Activated naive CD8-positive, alpha-beta T cell treated with anti-CD3 and anti-CD28 coated beads for 36 hours (primary cell): ENCODE measurements around the gene PRICKLE4. TPM values are rescaled to one million over a fixed set of nuclear protein-coding genes. Genes with fewer than 3 reads are reported as not detected.

ENCODE experiments used
- DNase-seq: peaks from one replicate; pipeline ENCODE4 v3.0.0; 2021
- H3K27ac Mint-ChIP-seq: one replicate; pipeline ENCODE4 v1.8.0; 2022; ENCODE audit warnings: mild to moderate bottlenecking, moderate library complexity, mixed read lengths
- H3K27me3 Mint-ChIP-seq: one replicate; pipeline ENCODE4 v1.8.0; 2022; ENCODE audit warnings: mild to moderate bottlenecking, mixed read lengths
- H3K36me3 Mint-ChIP-seq: one replicate; pipeline ENCODE4 v1.8.0; 2021; ENCODE audit warnings: mild to moderate bottlenecking, mixed read lengths
- H3K4me1 Mint-ChIP-seq: one replicate; pipeline ENCODE4 v1.8.0; 2021; ENCODE audit warnings: mixed read lengths
- H3K4me3 Mint-ChIP-seq: one replicate; pipeline ENCODE4 v1.8.0; 2022; ENCODE audit warnings: mild to moderate bottlenecking, moderate library complexity, mixed read lengths
- H3K9me3 Mint-ChIP-seq: one replicate; pipeline ENCODE4 v1.8.0; 2022; ENCODE audit warnings: mixed read lengths
- total RNA-seq, 2 experiments: library from RNA; stranded (reverse); gene quantifications; one replicate each; pipeline ENCODE4 v1.2.3, GENCODE V29; 2021

The PRICKLE4 gene
- total RNA-seq, 2 experiments from 2014 or later: not detected

GRCh38 chr6:41740366-41741162 lies 40.0 kb upstream of the PRICKLE4 start:
- Mint-ChIP-seq H3K4me3 (no peak overlapping the region), H3K4me1 (peaks cover 3% of the 10 kb centered on the region), H3K27me3 (no peaks in the 10 kb centered on the region), H3K27ac (no peak overlapping the region), H3K9me3 (no peaks in the 10 kb centered on the region), H3K36me3 (no peaks in the 10 kb centered on the region)
- DNase-seq: no peak

- no peaks in the 10 kb centered on the region for H3K4me1 Mint-ChIP-seq
- H3K9me3 Mint-ChIP-seq: no peaks in the 10 kb centered on the region
- H3K27ac Mint-ChIP-seq: no peak overlapping the region
- H3K27me3 Mint-ChIP-seq: no peaks in the 10 kb centered on the region
- DNase-seq: no peak
- H3K36me3 Mint-ChIP-seq: no peaks in the 10 kb centered on the region
- no peak overlapping the region for H3K4me3 Mint-ChIP-seq
These were observed 38.7 kb upstream of the PRICKLE4 start for GRCh38 chr6:41741625-41742490.

DNA sequence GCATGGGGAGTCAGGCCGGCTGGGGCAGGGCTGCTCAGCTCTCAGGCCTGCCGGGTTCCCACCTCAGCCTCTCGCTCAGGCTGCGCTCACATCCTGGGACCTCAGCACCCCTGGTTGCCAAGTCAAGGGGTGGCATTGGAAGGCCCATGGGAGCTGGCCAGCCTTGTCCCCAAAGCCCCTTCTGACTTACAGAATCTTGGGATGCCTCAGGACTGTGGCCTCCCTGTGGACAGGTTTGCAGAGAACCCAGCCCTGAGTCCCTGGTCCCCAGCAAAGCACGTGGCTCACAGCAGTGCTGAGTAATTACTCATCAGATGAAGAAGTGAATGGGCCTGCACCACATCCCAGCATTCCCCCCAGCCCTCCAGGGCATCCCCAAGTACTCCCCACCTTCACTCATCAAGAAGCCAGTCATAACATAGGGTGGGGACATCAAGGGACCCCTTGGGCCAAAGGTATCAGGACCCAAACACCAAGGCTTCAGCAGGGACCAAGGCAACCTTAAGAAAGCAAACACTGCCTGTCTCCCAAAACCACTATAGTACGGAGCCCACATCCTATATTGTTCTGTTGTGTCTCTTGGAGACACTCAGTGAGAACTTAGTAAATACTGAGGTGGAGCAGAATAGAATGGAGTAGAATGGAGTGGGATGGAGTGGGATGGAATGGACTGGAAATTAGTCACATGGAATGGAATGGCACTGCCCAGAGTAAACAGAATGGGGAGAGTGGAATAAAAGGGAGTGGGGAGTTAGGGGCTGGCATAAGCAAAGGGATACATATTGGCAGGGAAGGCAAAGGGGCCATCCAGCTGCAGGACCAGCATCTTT lies 37.0 kb upstream of the PRICKLE4 start:
- Mint-ChIP-seq H3K4me3 (no peak overlapping the region), H3K27me3 (no peaks in the 10 kb centered on the region), H3K36me3 (no peaks in the 10 kb centered on the region), H3K9me3 (no peaks in the 10 kb centered on the region), H3K27ac (no peak overlapping the region), H3K4me1 (no peaks in the 10 kb centered on the region)
- DNase-seq: no peak

DNA sequence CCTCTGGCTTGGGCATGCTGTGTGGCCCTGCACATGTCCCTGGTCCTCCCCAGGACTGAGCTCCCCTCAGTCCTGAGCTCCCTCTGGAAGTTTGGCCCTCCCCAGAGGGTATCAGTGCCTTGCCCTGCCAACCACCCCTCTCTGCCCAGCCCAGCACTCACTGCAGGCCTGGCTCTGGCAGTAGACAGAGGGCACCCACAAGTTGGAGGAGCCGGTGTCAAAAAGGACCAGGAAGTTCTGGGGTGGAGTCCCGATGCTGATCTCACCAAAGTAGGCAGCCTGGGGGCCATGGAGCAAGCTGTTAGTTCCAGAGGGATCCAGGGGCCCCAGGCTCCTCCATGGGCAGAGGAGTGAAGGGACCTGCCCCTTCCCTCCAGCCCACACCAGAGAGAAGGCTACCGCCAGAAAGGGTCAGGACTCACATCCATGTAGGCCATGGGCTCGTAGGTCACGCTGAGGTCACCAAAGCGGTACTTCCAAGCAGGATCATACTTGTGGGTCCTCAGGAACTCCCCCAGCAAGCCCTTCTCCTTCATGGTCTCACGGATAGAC lies 36.3 kb upstream of the PRICKLE4 start:
- Mint-ChIP-seq H3K36me3 (no peaks in the 10 kb centered on the region), H3K27ac (no peak overlapping the region), H3K4me3 (no peak overlapping the region)

DNA sequence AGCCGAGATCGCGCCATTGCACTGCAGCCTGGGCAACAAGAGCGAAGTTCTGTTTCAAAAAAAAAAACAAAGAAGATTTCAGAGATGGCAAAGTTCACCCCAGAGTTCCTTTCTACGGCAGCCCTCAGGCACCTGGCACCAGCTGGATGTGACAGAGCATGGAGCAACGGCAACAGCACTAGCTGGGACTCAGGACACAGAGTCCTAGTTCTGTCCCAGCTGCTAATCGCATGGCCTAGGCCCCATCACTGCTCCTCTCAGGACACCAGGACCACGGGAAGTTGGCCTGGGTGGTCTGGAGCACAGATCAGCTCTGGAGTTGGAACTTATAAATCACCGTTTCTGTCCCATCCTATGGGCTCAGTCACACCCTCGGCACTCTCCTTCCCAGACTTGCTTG lies 34.5 kb upstream of the PRICKLE4 start:
- H3K27me3 Mint-ChIP-seq: no peaks in the 10 kb centered on the region
- H3K4me3 Mint-ChIP-seq: no peak overlapping the region
- no peaks in the 10 kb centered on the region for H3K36me3 Mint-ChIP-seq
- no peaks in the 10 kb centered on the region for H3K9me3 Mint-ChIP-seq
- H3K4me1 Mint-ChIP-seq: no peaks in the 10 kb centered on the region
- DNase-seq: no peak
- H3K27ac Mint-ChIP-seq: no peak overlapping the region

More for the DNA sequence above, 36.3 kb upstream of the PRICKLE4 start:
- no peaks in the 10 kb centered on the region for H3K9me3 Mint-ChIP-seq
- H3K4me1 Mint-ChIP-seq: no peaks in the 10 kb centered on the region
- no peaks in the 10 kb centered on the region for H3K27me3 Mint-ChIP-seq
- DNase-seq: no peak

- Mint-ChIP-seq H3K27me3 (no peaks in the 10 kb centered on the region), H3K4me1 (no peaks in the 10 kb centered on the region), H3K9me3 (no peaks in the 10 kb centered on the region), H3K4me3 (no peak within 1 kb of the TSS), H3K27ac (no peak within 1 kb of the TSS), H3K36me3 (no peaks in the 10 kb centered on the region)
- no peak for DNase-seq
These were observed 33.1 kb upstream of the PRICKLE4 start, which contains the start of gene PGC for GRCh38 chr6:41747256-41748101. Gene PGC, minus strand, starts transcription at chr6:41747397. Its CDS starts 63 bp downstream, at chr6:41747334.

GRCh38 chr6:41748102-41748477 lies 32.5 kb upstream of the PRICKLE4 start:
- H3K27ac Mint-ChIP-seq: no peak overlapping the region
- no peaks in the 10 kb centered on the region for H3K9me3 Mint-ChIP-seq
- H3K36me3 Mint-ChIP-seq: no peaks in the 10 kb centered on the region
- no peaks in the 10 kb centered on the region for H3K4me1 Mint-ChIP-seq
- no peak for DNase-seq
- no peaks in the 10 kb centered on the region for H3K27me3 Mint-ChIP-seq
- H3K4me3 Mint-ChIP-seq: no peak overlapping the region

GRCh38 chr6:41748542-41748941 lies 32.0 kb upstream of the PRICKLE4 start:
- DNase-seq: no peak
- H3K36me3 Mint-ChIP-seq: no peaks in the 10 kb centered on the region
- no peaks in the 10 kb centered on the region for H3K9me3 Mint-ChIP-seq
- H3K27ac Mint-ChIP-seq: no peak overlapping the region
- no peaks in the 10 kb centered on the region for H3K27me3 Mint-ChIP-seq
- H3K4me1 Mint-ChIP-seq: no peaks in the 10 kb centered on the region
- no peak overlapping the region for H3K4me3 Mint-ChIP-seq

- H3K4me1 Mint-ChIP-seq: no peaks in the 10 kb centered on the region
- no peaks in the 10 kb centered on the region for H3K36me3 Mint-ChIP-seq
- no peak overlapping the region for H3K27ac Mint-ChIP-seq
- H3K4me3 Mint-ChIP-seq: no peak overlapping the region
- no peak for DNase-seq
- peaks cover 2% of the 10 kb centered on the region for H3K27me3 Mint-ChIP-seq
- no peaks in the 10 kb centered on the region for H3K9me3 Mint-ChIP-seq
These were observed 30.2 kb upstream of the PRICKLE4 start for GRCh38 chr6:41750374-41750773.

DNA sequence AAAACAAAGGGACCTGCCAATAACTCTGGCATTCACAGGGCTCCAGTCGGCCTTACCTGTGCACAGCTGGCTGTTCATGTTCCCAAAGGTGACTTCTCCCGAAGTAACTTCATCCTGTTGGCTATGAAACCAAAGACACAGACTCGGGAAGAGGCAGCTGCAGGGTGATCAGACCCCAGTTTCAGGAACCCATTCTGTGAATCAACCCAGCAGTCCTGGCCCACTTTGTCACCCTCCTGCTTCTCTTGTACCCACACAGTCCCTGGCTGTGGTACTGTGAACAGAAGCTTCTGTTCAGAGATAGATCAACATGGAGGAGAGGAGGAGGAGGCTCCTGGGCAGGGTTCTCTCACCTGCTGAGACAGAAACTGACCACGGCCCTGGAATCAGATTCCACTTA lies 24.7 kb upstream of the PRICKLE4 start:
- no peaks in the 10 kb centered on the region for H3K4me1 Mint-ChIP-seq

GRCh38 chr6:41756354-41756753 lies 24.2 kb upstream of the PRICKLE4 start:
- Mint-ChIP-seq H3K27ac (no peak overlapping the region), H3K9me3 (no peaks in the 10 kb centered on the region), H3K36me3 (no peaks in the 10 kb centered on the region), H3K4me3 (no peak overlapping the region), H3K4me1 (no peaks in the 10 kb centered on the region), H3K27me3 (peaks cover 3% of the 10 kb centered on the region)
- DNase-seq: no peak

More for the DNA sequence above, 24.7 kb upstream of the PRICKLE4 start:
- no peaks in the 10 kb centered on the region for H3K9me3 Mint-ChIP-seq
- no peak for DNase-seq
- no peak overlapping the region for H3K27ac Mint-ChIP-seq
- H3K4me3 Mint-ChIP-seq: no peak overlapping the region
- H3K27me3 Mint-ChIP-seq: peaks cover 3% of the 10 kb centered on the region
- no peaks in the 10 kb centered on the region for H3K36me3 Mint-ChIP-seq

- Mint-ChIP-seq H3K9me3 (no peaks in the 10 kb centered on the region), H3K4me3 (no peak overlapping the region), H3K4me1 (no peaks in the 10 kb centered on the region), H3K36me3 (no peaks in the 10 kb centered on the region), H3K27me3 (peaks cover 3% of the 10 kb centered on the region), H3K27ac (no peak overlapping the region)
- DNase-seq: no peak
These were observed 23.3 kb upstream of the PRICKLE4 start for GRCh38 chr6:41757271-41757670.

DNA sequence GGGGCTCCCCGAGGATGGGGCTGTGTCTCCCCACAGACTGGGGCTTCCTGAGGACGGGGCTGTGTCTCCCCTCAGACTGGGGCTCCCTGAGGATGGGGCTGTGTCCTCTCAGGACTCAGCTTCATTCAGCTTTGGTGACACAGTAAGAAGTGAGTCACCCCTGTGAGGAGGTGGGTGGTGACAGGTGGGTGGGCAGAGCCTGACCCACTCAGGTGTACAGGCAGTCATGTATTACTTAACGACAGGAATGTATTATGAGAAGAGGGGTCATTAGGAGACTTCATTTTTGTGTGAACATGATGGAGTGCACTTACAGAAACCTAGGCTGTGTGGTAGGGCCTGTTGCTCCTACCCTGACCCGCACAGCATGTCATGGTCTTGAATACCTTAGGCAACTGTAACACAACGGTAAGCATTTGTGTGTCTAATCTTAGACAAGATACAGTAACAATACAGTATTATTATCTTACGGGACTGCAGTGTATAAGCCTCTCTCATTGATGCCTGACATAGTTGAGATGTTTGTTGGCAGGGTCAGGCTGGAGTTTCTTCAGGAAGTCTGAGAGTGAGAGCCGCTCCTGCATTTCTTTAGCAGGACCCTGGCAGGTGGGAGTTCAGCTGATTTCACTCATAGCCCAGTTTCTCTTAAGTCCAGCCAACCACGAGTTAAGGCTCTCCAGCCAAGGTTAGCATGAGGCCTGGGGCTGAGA lies 22.5 kb upstream of the PRICKLE4 start:
- Mint-ChIP-seq H3K36me3 (no peaks in the 10 kb centered on the region), H3K9me3 (no peaks in the 10 kb centered on the region), H3K4me1 (no peaks in the 10 kb centered on the region), H3K27ac (no peak overlapping the region), H3K4me3 (no peak overlapping the region), H3K27me3 (peaks cover 3% of the 10 kb centered on the region)
- no peak for DNase-seq
